ENCODE results near the gene SCT.

Gene SCT

DNA sequence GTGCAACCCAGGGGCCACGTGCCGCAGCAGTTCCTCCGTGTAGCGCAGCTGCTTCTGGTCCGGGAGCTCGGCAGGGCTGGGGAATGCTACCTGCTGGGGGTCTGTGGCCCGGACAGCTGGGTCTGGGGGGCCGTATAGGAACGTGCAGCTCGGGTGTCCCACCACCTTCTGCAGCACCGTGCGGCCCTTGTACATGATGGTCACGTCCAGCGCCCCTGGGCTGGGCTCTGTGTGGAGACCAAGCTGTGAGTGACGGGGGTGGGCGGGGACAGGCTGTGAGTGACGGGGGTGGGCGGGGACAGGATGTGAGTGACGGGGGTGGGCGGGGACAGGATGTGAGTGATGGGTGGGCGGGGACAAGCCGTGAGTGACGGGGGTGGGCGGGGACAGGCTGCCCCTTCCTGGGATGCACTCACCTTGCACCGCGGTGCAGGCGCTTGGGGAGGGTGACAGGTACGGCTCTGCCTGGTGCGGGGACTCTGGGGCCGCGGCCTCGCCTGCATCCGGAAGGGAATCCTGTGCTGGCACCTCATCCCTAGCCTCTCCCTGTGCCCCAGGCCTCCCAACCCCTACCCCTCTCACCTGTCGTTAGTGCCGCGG is 13.5 kb downstream of the SCT start:
- H3K4me3 ChIP-seq (ENCODE audit: low read length) = no peak overlapping the region

DNA sequence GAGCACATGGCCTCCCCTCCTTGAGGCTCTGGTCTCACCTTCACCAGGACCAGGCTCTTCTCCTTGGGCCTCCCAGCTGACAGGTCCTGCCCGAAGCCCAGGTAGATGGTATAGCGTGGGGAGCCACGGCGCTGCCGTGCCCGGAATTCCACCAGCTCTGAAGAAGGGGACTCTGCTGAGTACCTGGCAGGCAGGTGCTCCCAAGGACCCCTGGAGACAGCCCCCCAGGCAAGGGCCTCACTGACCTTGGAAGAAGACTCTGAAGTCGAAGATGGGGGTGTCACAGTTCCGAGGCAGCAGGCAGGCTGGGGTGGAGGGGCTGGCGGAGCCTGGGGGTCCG is 14.1 kb downstream of the SCT start:
- H3K27ac ChIP-seq (ENCODE audit: low read depth, low read length) = no peak overlapping the region; the same call in 1 of the 2 replicates
- no peak overlapping the region for H3K9ac ChIP-seq (ENCODE audit: low read depth, low read length)
- H3K9me3 ChIP-seq (ENCODE audit: insufficient read depth, low read depth, low read length) = no peaks in the 10 kb centered on the region
- WGBS = 95% methylated on average over 10 of the region's 10 CpGs
- H3K4me1 ChIP-seq (ENCODE audit: insufficient read depth, low read length) = peaks cover 2% of the 10 kb centered on the region; the same call in 1 of the 2 replicates
- no peak overlapping the region for H3K4me3 ChIP-seq (ENCODE audit: low read length)
- no peaks in the 10 kb centered on the region for H3K27me3 ChIP-seq (ENCODE audit: insufficient read depth, low read length)
- peaks cover 55% of the 10 kb centered on the region for H3K36me3 ChIP-seq (ENCODE audit: insufficient read depth, low read length)

More for the DNA sequence above, 13.5 kb downstream of the SCT start:
- H3K27ac ChIP-seq (ENCODE audit: low read depth, low read length) = no peak overlapping the region; the same call in 1 of the 2 replicates
- H3K36me3 ChIP-seq (ENCODE audit: insufficient read depth, low read length) = peaks cover 55% of the 10 kb centered on the region
- H3K27me3 ChIP-seq (ENCODE audit: insufficient read depth, low read length) = no peaks in the 10 kb centered on the region
- H3K9me3 ChIP-seq (ENCODE audit: insufficient read depth, low read depth, low read length) = no peaks in the 10 kb centered on the region
- 34% methylated on average over 34 of the region's 36 CpGs for WGBS
- no peak overlapping the region for H3K9ac ChIP-seq (ENCODE audit: low read depth, low read length)
- peaks cover 2% of the 10 kb centered on the region; the same call in 1 of the 2 replicates for H3K4me1 ChIP-seq (ENCODE audit: insufficient read depth, low read length)

DNA sequence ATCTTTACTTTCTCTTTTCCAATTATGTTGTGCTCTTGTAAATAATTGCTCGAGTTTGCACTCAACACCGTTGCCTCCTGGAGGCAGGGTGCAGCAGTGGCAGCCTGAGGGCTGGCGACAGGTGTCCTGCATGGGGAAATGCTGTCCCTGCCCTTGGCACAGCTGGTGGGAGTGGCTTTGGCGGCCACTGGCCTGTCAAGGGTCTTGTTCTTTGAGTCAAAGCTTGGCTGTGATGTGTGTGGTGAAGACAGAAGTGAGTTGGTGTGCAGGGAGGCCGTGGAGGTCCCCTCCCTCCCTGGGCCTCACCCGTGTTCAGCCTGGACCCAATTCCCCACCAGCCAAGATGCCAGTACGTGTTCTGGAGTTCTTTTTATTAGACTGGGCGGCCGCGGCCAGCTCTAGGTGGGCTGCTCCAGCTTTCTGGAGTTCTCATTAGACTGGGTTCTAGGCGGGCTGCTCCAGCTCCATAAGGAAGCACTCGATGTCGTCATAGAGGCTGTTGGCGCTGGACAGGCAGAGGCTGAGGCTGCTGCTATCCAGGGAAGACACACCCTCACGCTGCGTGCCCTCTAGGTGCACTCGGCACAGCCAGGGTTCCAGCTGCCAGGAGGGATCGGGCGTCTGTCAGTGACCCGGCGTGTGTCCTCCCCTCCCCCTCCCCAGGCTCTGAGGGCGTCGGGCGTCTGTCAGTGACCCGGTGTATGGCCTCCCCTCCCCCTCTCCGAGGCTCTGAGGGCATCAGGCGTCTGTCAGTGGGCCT is 14.6 kb downstream of the SCT start:
- H3K36me3 ChIP-seq (ENCODE audit: insufficient read depth, low read length) = peaks cover 61% of the 10 kb centered on the region
- WGBS = 88% methylated on average over 27 of the region's 27 CpGs
- H3K27me3 ChIP-seq (ENCODE audit: insufficient read depth, low read length) = no peaks in the 10 kb centered on the region
- H3K4me3 ChIP-seq (ENCODE audit: low read length) = no peak overlapping the region
- peaks cover 2% of the 10 kb centered on the region; the same call in 1 of the 2 replicates for H3K4me1 ChIP-seq (ENCODE audit: insufficient read depth, low read length)
- no peak overlapping the region; the same call in 1 of the 2 replicates for H3K27ac ChIP-seq (ENCODE audit: low read depth, low read length)
- no peaks in the 10 kb centered on the region for H3K9me3 ChIP-seq (ENCODE audit: insufficient read depth, low read depth, low read length)
- H3K9ac ChIP-seq (ENCODE audit: low read depth, low read length) = no peak overlapping the region

DNA sequence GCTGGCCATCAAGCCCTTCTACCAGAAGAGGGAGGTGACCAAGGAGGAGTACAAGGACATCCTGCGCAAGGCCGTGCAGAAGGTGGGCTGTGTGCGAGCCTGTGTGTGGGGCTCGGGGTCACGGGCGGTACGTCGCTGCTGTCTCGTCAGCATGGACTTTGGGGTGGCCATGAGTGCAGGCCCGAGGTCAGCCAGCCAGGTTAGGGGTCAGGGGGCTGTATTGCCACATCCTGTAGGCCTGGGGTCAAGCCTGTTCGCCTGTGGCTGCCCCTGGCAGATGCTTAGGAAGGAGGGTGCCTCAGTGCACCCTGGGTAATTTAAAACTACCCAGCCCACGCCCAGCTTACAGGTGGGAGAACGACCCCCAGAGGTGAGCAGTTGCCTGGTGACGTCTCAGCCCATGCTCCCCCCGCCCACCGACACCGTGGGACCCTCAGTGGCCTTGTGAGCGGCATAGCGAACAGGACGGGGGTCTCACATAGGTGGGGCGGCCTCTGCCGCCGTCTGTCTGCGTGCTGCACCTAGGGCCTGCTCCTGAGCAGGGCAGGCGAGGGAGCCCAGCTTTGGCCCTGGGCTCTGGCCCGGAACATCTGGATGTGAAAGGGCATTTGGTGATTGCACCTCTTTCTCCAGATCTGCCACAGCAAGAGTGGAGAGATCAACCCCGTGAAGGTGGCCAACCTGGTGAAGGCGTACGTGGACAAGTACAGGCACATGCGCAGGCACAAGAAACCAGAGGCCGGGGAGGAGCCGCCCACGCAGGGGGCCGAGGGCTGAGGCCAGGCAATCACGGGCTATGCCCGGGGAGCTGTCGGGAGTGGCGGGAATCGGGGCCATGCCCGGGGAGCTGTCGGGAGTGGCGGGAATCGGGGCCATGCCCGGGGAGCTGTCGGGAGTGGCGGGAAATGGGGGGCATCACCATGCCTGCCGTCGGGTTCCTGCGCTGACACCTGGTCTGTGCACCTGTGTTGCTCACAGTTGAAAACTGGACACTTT is 15.7 kb downstream of the SCT start:
- Histone ChIP-seq H3K4me1 (ENCODE audit: insufficient read depth, low read length) (peaks cover 2% of the 10 kb centered on the region; the same call in 1 of the 2 replicates), H3K9me3 (ENCODE audit: insufficient read depth, low read depth, low read length) (no peaks in the 10 kb centered on the region), H3K27ac (ENCODE audit: low read depth, low read length) (no peak overlapping the region), H3K36me3 (ENCODE audit: insufficient read depth, low read length) (peaks cover 71% of the 10 kb centered on the region), H3K4me3 (ENCODE audit: low read length) (no peak overlapping the region), H3K27me3 (ENCODE audit: insufficient read depth, low read length) (no peaks in the 10 kb centered on the region), H3K9ac (ENCODE audit: low read depth, low read length) (no peak overlapping the region)
- WGBS = 96% methylated on average over 46 of the region's 49 CpGs

DNA sequence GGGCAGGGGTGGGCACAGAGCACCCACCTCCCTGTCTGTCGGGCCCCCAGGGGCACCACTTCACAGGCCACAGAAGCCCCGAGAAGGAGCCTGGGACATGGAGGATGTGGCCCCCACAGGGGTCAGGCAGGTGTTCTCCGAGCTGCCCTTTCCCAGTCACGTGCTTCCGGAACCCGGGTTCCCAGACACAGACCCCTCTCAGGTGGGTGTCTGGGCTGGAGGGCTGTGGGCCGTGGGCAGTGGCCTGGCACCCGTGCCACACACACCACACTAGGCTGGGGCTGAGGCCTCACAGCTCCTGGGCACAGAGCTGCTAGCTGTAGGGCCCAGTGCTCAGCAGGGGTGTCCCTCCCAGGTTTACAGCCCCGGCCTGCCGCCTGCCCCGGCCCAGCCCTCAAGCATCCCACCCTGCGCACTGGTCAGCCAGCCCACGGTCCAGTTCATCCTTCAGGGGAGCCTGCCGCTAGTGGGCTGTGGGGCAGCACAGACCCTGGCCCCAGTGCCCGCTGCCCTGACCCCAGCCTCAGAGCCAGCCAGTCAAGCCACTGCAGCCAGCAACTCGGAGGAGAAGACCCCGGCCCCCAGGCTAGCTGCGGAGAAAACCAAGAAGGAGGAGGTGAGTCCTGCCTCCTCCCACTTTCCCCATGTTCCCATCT is 16.7 kb downstream of the SCT start:
- H3K36me3 ChIP-seq (ENCODE audit: insufficient read depth, low read length) = peaks cover 81% of the 10 kb centered on the region
- H3K4me1 ChIP-seq (ENCODE audit: insufficient read depth, low read length) = no peaks in the 10 kb centered on the region
- no peak overlapping the region for H3K27ac ChIP-seq (ENCODE audit: low read depth, low read length)
- no peaks in the 10 kb centered on the region for H3K27me3 ChIP-seq (ENCODE audit: insufficient read depth, low read length)
- H3K9ac ChIP-seq (ENCODE audit: low read depth, low read length) = no peak overlapping the region
- 97% methylated on average over 17 of the region's 18 CpGs for WGBS
- H3K9me3 ChIP-seq (ENCODE audit: insufficient read depth, low read depth, low read length) = no peaks in the 10 kb centered on the region
- no peak overlapping the region for H3K4me3 ChIP-seq (ENCODE audit: low read length)

- Histone ChIP-seq H3K36me3 (ENCODE audit: insufficient read depth, low read length) (peaks cover 87% of the 10 kb centered on the region), H3K4me3 (ENCODE audit: low read length) (no peak overlapping the region), H3K4me1 (ENCODE audit: insufficient read depth, low read length) (no peaks in the 10 kb centered on the region), H3K9ac (ENCODE audit: low read depth, low read length) (no peak overlapping the region), H3K27me3 (ENCODE audit: insufficient read depth, low read length) (no peaks in the 10 kb centered on the region), H3K9me3 (ENCODE audit: insufficient read depth, low read depth, low read length) (no peaks in the 10 kb centered on the region), H3K27ac (ENCODE audit: low read depth, low read length) (no peak overlapping the region)
- 97% methylated on average over 28 of the region's 28 CpGs for WGBS
Measured at GRCh38 chr11:609341-609811, 17.6 kb downstream of the SCT start.

DNA sequence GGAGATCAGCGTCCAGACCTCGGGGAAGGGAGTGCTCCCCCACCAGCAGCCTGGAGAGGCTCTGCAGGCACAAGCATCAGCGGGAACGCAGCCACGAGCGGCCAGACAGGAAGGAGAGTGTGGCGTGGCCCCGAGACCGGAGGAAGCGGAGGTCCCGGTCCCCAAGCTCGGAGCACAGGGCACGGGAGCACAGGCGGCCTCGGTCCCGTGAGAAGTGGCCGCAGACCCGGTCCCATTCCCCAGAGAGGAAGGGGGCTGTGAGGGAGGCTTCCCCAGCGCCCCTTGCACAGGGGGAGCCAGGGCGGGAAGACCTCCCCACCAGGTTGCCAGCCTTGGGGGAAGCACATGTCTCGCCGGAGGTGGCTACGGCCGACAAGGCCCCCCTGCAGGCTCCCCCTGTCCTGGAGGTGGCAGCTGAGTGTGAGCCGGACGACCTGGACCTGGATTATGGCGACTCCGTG is 18.2 kb downstream of the SCT start:
- no peak overlapping the region for H3K9ac ChIP-seq (ENCODE audit: low read depth, low read length)
- no peaks in the 10 kb centered on the region for H3K27me3 ChIP-seq (ENCODE audit: insufficient read depth, low read length)
- no peaks in the 10 kb centered on the region for H3K9me3 ChIP-seq (ENCODE audit: insufficient read depth, low read depth, low read length)
- no peak overlapping the region for H3K27ac ChIP-seq (ENCODE audit: low read depth, low read length)
- no peaks in the 10 kb centered on the region for H3K4me1 ChIP-seq (ENCODE audit: insufficient read depth, low read length)
- peaks cover 92% of the 10 kb centered on the region for H3K36me3 ChIP-seq (ENCODE audit: insufficient read depth, low read length)
- WGBS = 96% methylated on average over 28 of the region's 28 CpGs
- no peak overlapping the region for H3K4me3 ChIP-seq (ENCODE audit: low read length)

DNA sequence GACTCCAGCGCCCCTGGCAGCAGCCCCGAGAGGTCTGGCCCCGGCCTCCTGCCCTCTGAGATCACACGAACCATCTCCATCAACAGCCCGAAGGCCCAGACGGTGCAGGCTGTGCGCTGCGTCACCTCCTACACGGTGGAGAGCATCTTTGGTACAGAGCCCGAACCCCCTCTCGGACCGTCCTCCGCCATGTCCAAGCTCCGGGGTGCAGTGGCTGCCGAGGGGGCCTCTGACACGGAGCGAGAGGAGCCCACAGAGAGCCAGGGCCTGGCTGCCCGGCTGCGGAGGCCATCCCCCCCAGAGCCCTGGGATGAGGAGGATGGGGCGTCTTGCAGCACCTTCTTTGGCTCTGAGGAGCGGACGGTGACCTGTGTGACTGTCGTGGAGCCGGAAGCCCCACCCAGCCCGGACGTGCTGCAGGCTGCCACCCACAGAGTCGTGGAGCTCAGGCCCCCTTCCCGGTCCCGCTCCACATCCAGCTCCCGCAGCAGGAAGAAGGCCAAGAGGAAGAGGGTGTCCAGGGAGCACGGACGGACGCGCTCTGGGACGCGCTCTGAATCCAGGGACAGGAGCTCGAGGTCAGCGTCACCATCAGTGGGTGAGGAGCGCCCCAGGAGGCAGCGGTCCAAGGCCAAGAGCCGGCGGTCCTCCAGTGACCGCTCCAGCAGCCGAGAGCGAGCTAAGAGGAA is 18.9 kb downstream of the SCT start:
- H3K4me3 ChIP-seq (ENCODE audit: low read length) = no peak overlapping the region
- no peak overlapping the region for H3K27ac ChIP-seq (ENCODE audit: low read depth, low read length)
- no peaks in the 10 kb centered on the region for H3K4me1 ChIP-seq (ENCODE audit: insufficient read depth, low read length)
- peaks cover 97% of the 10 kb centered on the region for H3K36me3 ChIP-seq (ENCODE audit: insufficient read depth, low read length)
- no peak overlapping the region for H3K9ac ChIP-seq (ENCODE audit: low read depth, low read length)
- 96% methylated on average over 45 of the region's 45 CpGs for WGBS
- H3K9me3 ChIP-seq (ENCODE audit: insufficient read depth, low read depth, low read length) = no peaks in the 10 kb centered on the region
- H3K27me3 ChIP-seq (ENCODE audit: insufficient read depth, low read length) = no peaks in the 10 kb centered on the region

- Histone ChIP-seq H3K4me1 (ENCODE audit: insufficient read depth, low read length) (no peaks in the 10 kb centered on the region), H3K4me3 (ENCODE audit: low read length) (no peak overlapping the region), H3K9me3 (ENCODE audit: insufficient read depth, low read depth, low read length) (no peaks in the 10 kb centered on the region), H3K9ac (ENCODE audit: low read depth, low read length) (no peak overlapping the region), H3K36me3 (ENCODE audit: insufficient read depth, low read length) (peaks cover 96% of the 10 kb centered on the region), H3K27ac (ENCODE audit: low read depth, low read length) (no peak overlapping the region), H3K27me3 (ENCODE audit: insufficient read depth, low read length) (no peaks in the 10 kb centered on the region)
- WGBS = 96% methylated on average over 35 of the region's 35 CpGs
Measured at GRCh38 chr11:607020-607780, 19.8 kb downstream of the SCT start.

Measured in HUES64 (cell line).